ENCODE measurements around the gene SH3BP5L. TPM values are rescaled to one million over a fixed set of nuclear protein-coding genes. Genes with fewer than 3 reads are reported as not detected.

Gene SH3BP5L
- total RNA-seq, 2 donors from 2014 or later: 23.3 to 35.3 TPM

GRCh38 chr1:248783367-248783766 lies 42.3 kb downstream of the SH3BP5L start:
- Histone ChIP-seq H3K4me1 (replicated peaks) (no peaks in the 10 kb centered on the region), H3K36me3 (no peaks in the 10 kb centered on the region), H3K9me3 (no peaks in the 10 kb centered on the region), H3K27me3 (replicated peaks; ENCODE audit: insufficient read depth) (no peaks in the 10 kb centered on the region), H3K27ac (no peak overlapping the region), H3K4me3 (no peak overlapping the region)
- intact Hi-C loops (cut with DNase I): no loop called here
- TF ChIP-seq POLR2A (IDR thresholded peaks at IDR 0.05): no peak
- TF ChIP-seq POLR2AphosphoS5 (IDR thresholded peaks at IDR 0.05): no peak
- TF ChIP-seq, protein P1, sequence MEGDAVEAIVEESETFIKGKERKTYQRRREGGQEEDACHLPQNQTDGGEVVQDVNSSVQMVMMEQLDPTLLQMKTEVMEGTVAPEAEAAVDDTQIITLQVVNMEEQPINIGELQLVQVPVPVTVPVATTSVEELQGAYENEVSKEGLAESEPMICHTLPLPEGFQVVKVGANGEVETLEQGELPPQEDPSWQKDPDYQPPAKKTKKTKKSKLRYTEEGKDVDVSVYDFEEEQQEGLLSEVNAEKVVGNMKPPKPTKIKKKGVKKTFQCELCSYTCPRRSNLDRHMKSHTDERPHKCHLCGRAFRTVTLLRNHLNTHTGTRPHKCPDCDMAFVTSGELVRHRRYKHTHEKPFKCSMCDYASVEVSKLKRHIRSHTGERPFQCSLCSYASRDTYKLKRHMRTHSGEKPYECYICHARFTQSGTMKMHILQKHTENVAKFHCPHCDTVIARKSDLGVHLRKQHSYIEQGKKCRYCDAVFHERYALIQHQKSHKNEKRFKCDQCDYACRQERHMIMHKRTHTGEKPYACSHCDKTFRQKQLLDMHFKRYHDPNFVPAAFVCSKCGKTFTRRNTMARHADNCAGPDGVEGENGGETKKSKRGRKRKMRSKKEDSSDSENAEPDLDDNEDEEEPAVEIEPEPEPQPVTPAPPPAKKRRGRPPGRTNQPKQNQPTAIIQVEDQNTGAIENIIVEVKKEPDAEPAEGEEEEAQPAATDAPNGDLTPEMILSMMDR (IDR thresholded peaks at IDR 0.05): no peak
- WGBS: 71% methylated on average over 3 of the region's 3 CpGs
- DNase-seq (ENCODE audit: low spot score): no peak

DNA sequence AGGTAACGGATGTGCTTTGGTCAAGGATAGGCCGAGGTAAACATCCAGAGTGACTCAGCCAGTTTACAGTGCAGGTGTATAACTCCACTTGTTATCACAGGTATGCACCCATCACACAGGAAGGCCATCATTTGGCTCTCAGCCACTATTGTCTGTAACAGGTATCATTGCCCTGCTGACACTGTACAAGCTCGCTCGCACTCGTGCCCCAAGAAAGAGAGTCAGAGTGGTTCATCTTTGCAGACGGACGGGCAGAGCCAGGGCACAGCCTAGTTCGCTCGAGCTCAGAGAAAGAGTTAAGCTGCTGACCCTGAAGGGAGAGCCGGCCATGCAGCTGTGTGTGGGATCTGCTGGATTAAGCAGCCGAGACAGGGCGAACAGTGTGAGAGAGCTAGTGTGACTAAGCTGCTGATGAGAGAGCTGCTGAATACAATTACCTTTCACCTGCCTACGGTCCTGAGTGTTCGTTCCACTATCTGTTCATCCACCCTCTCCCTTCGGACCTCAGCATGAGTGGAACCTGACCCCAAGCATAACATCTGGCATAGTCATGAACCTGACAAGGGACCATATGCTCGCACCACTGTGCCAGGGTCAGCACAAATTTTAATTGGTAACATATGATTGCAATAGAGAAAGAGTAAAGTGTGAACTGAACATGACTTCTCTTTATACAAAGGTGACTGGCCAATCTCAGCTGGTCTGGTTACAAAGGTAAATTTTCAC lies 43.1 kb downstream of the SH3BP5L start:
- DNase-seq (ENCODE audit: low spot score): no peak
- WGBS: 85% methylated on average over 16 of the region's 16 CpGs

DNA sequence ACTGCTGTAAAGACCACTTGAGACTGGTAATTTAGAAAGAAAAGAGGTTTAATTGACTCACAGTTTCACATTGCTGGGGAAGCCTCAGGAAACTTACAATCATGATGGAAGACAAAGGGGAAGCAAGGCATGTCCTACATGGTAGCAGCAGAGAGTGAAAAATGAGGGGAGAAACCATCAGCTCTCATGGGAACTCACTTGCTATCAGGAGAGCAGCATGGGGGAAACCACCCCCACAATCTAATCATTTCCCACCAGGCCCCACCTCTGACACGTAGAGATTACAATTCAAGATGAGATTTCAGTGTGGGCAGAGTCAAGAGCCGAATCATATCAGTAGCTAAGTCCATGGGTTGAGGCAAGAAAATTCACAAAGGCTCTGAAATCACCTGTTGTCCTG lies 46.4 kb downstream of the SH3BP5L start:
- no peak for DNase-seq (ENCODE audit: low spot score)
- intact Hi-C loops (cut with DNase I): no loop called here
- Histone ChIP-seq H3K4me3 (no peak overlapping the region), H3K27ac (no peak overlapping the region), H3K27me3 (replicated peaks; ENCODE audit: insufficient read depth) (no peaks in the 10 kb centered on the region), H3K4me1 (replicated peaks) (no peaks in the 10 kb centered on the region), H3K9me3 (no peaks in the 10 kb centered on the region), H3K36me3 (no peaks in the 10 kb centered on the region)
- WGBS: 71% methylated on average over 2 of the region's 2 CpGs
- TF ChIP-seq, protein P1 (IDR thresholded peaks at IDR 0.05): no peak
- TF ChIP-seq POLR2AphosphoS5 (IDR thresholded peaks at IDR 0.05) (no peak), POLR2A (IDR thresholded peaks at IDR 0.05) (no peak)

More for the DNA sequence above, 43.1 kb downstream of the SH3BP5L start:
- no peak for TF ChIP-seq POLR2A (IDR thresholded peaks at IDR 0.05)
- TF ChIP-seq POLR2AphosphoS5 (IDR thresholded peaks at IDR 0.05): no peak
- TF ChIP-seq, protein P1 (IDR thresholded peaks at IDR 0.05): no peak
- H3K36me3 ChIP-seq: no peaks in the 10 kb centered on the region
- H3K4me1 ChIP-seq (replicated peaks): no peaks in the 10 kb centered on the region
- no peaks in the 10 kb centered on the region for H3K9me3 ChIP-seq
- intact Hi-C loops (cut with DNase I): no loop called here
- H3K4me3 ChIP-seq: no peak overlapping the region
- no peak overlapping the region for H3K27ac ChIP-seq
- no peaks in the 10 kb centered on the region for H3K27me3 ChIP-seq (replicated peaks; ENCODE audit: insufficient read depth)

GRCh38 chr1:248778906-248779305 lies 46.8 kb downstream of the SH3BP5L start:
- H3K36me3 ChIP-seq: no peaks in the 10 kb centered on the region
- intact Hi-C loops (cut with DNase I): no loop called here
- no peak for DNase-seq (ENCODE audit: low spot score)
- no peaks in the 10 kb centered on the region for H3K9me3 ChIP-seq
- H3K4me1 ChIP-seq (replicated peaks): no peaks in the 10 kb centered on the region
- no peak overlapping the region for H3K27ac ChIP-seq
- no peak overlapping the region for H3K4me3 ChIP-seq
- H3K27me3 ChIP-seq (replicated peaks; ENCODE audit: insufficient read depth): no peaks in the 10 kb centered on the region
- TF ChIP-seq POLR2AphosphoS5 (IDR thresholded peaks at IDR 0.05) (no peak), POLR2A (IDR thresholded peaks at IDR 0.05) (no peak)
- TF ChIP-seq, protein P1 (IDR thresholded peaks at IDR 0.05): no peak
- 94% methylated on average over 2 of the region's 2 CpGs for WGBS

DNA sequence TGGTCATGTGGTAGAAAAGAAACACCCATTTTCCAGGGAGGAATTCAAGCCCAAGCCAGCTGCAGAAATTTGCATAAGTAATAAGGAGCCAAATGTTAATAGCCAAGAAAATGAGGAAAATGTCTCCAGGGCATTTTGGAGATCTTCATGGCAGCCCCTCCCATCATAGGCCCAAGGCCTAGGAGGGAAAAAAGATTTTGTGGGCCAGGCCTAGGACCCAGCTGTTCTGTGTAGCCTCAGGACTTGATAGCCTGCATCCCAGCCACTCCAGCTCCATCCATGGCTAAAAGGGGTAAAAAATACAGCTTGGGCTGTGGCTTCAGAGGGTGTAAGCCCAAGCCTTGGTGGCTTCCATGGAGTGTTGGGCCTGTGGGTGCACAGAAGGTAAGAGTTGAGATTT lies 48.7 kb downstream of the SH3BP5L start:
- Histone ChIP-seq H3K27ac (no peak overlapping the region), H3K27me3 (replicated peaks; ENCODE audit: insufficient read depth) (no peaks in the 10 kb centered on the region), H3K4me1 (replicated peaks) (no peaks in the 10 kb centered on the region), H3K36me3 (no peaks in the 10 kb centered on the region), H3K9me3 (no peaks in the 10 kb centered on the region), H3K4me3 (no peak overlapping the region)
- TF ChIP-seq POLR2AphosphoS5 (IDR thresholded peaks at IDR 0.05): no peak
- TF ChIP-seq, protein P1 (IDR thresholded peaks at IDR 0.05): no peak
- TF ChIP-seq POLR2A (IDR thresholded peaks at IDR 0.05): no peak
- intact Hi-C loops (cut with DNase I): no loop called here
- DNase-seq (ENCODE audit: low spot score): no peak

All from prostate gland (tissue), 2 donors.